H1 (cell line): ENCODE results near the gene C1orf210. TPM values are rescaled to one million over a fixed set of nuclear protein-coding genes. Genes with fewer than 3 reads are reported as not detected.

Experiments
- CEBPB ChIP-seq: IDR thresholded peaks from 2 replicates; pipeline ENCODE4 v1.6.1; 2012; ENCODE audit warnings: low read depth, low read length
- polyA plus RNA-seq, 7 experiments: library from polyadenylated mRNA; depleted of rRNA in 3 of 7; stranded (reverse) in 5 of 7; unstranded in 2 of 7; fragments of >200 nt in 5 of 7; fragments of 200-250 nt in 2 of 7; gene quantifications; 1 replicate in 5 of 7; 2 replicates in 1 of 7; 4 replicates in 1 of 7; pipeline versions ENCODE4 v1.2.1 to v1.2.3, GENCODE V29; 2011 to 2013; ENCODE audit warnings: missing spikeins in 2 of 7, mixed read lengths in 2 of 7
- total RNA-seq: library from RNA; stranded (reverse); fragmentation: NEBNext Ultra II Directional; extraction: Animal tissue kit (Norgen Biotek cat#: 25700); gene quantifications from 2 replicates; pipeline ENCODE4 v1.2.1, GENCODE V29; 2021

The C1orf210 gene
- total and polyA plus RNA-seq, 2 of the 8 experiments (the other 6 are each of a cell fraction or from before 2014, with no cell fraction given) = 12.0 to 27.9 TPM

DNA sequence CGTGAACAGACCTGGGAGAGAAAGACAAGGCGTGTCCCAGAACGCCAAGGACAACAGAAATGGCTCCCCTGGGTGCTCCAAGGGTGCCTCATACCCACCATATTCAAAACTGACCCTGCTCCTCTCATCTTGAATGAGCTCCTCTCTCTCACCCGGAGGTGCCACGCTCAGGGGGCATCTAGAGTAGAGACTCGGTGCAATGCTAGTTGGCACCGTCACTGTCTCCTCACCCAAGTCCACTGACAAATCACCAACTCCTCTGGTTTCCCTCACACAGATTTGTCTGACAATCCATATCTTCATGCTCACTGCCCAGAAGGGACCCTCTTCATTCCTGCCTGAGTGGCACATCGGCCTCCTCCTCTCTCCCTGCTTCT is 10.6 kb downstream of the C1orf210 start (continued):
- TF ChIP-seq CEBPB = no peak
